Central memory CD8-positive, alpha-beta T cell (primary cell): Measurements from ENCODE around the gene PDS5B.
"Not testable (repeated sequence)": the region's sequence is repeated elsewhere in the genome, so short reads cannot be mapped to it uniquely, and the experiment has no call there.

Source experiments
- ATAC-seq: fragments of 150-1000 bp; cut with Tn5 transposase; replicated peaks from 2 replicates; pipeline ENCODE4 v1.10.0; 2022; ENCODE audit warnings: mild to moderate bottlenecking, moderate FRiP score, moderate number of reproducible peaks; ENCODE audit not compliant: poor library complexity, severe bottlenecking; ENCODE audit errors: extremely low read depth
- DNase-seq, 2 donors: peaks; one replicate each; pipeline ENCODE4 v3.0.0; 2021; ENCODE audit warnings: low spot score in 2 of 2
- H3K27ac Mint-ChIP-seq: one replicate; pipeline ENCODE4 v1.8.0; 2022; ENCODE audit warnings: low read depth, mild to moderate bottlenecking, moderate library complexity, mixed read lengths
- H3K27me3 Mint-ChIP-seq: one replicate; pipeline ENCODE4 v1.8.0; 2022; ENCODE audit warnings: mixed read lengths
- H3K36me3 Mint-ChIP-seq: one replicate; pipeline ENCODE4 v1.8.0; 2022; ENCODE audit warnings: mild to moderate bottlenecking, moderate library complexity, mixed read lengths; ENCODE audit not compliant: insufficient read depth
- H3K4me1 Mint-ChIP-seq: one replicate; pipeline ENCODE4 v1.8.0; 2022; ENCODE audit warnings: mixed read lengths
- H3K4me3 Mint-ChIP-seq: one replicate; pipeline ENCODE4 v1.8.0; 2022; ENCODE audit warnings: mild to moderate bottlenecking, moderate library complexity, mixed read lengths
- H3K9me3 Mint-ChIP-seq: one replicate; pipeline ENCODE4 v1.8.0; 2022; ENCODE audit warnings: mixed read lengths

PDS5B gene

DNA sequence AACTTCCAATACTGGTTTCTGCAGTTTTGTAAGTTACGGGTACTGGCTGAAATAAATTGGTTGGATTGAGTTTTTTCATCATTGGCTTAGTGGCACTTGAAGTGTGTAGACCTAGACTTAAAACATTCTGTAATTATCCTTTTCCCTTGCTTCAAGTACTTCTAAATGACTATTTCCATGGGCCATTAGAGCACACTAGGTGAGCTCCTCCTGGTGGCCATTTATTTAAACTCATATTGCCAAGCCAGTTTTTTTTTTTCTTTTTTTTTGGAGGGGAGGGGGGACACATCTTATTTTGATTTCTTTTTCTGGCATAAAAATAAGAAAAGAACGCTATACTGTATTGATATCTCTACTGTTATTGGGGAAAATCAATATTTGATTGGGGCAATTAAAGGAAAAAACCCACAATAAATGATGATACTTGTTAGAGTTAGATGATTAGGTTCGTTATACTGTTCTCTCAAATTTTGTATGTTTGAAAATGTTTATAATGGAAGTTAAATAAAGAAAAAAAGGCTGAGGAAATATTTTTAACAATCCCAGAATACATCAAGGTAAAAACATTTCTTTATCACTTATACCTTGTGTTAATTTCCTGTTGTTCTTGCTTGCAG, 82.9 kb downstream of the PDS5B start:
- no peak overlapping the region for H3K4me3 Mint-ChIP-seq
- ATAC-seq = no peak
- no peaks in the 10 kb centered on the region for H3K4me1 Mint-ChIP-seq
- H3K36me3 Mint-ChIP-seq = peaks cover 9% of the 10 kb centered on the region
- H3K27ac Mint-ChIP-seq = no peak overlapping the region
- no peaks in the 10 kb centered on the region for H3K9me3 Mint-ChIP-seq
- H3K27me3 Mint-ChIP-seq = no peaks in the 10 kb centered on the region
- DNase-seq = no peak

DNA sequence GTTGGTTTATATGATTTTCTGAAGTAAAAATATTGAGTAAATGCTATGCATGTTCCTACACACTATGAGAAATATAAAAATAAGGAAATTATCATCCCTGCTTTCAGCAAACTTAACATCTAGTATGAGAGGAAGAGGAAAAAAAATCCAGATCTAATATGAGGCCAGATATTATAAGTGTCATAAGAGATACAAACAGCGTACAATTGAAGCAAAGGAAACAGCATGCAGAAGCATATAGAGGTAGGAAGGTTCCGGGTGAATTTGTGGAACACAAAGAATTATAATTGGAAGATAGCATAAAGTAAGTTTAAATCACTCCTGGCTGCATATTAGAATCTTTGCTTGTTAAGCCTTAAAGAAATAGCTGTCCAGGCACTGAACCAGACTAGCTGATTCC, 88.3 kb downstream of the PDS5B start:
- Mint-ChIP-seq H3K4me1 (no peaks in the 10 kb centered on the region), H3K27ac (no peak overlapping the region), H3K27me3 (no peaks in the 10 kb centered on the region), H3K36me3 (peaks cover 24% of the 10 kb centered on the region), H3K4me3 (no peak overlapping the region), H3K9me3 (no peaks in the 10 kb centered on the region)
- no peak for DNase-seq
- ATAC-seq = no peak

DNA sequence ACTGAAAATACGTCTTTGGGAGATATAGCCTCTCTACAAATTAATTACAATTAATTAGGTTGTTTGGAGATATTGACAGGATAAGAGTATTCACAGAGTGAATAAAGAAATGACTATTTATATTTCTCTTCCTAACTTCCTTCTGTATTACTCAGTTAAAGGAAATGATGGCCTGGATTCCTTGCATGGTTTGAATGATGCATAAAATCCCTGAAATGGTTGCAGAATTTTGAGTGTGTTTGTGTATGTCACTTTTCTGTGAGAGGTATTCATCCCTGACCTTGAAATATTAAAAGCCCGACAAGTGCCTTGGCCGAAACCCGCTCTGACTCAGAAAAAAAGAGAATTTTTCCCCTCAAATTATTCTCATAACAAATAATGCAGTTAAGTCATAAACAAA, 90.0 kb downstream of the PDS5B start:
- Mint-ChIP-seq H3K27me3 (no peaks in the 10 kb centered on the region), H3K4me3 (no peak overlapping the region), H3K27ac (no peak overlapping the region), H3K4me1 (no peaks in the 10 kb centered on the region), H3K36me3 (peaks cover 31% of the 10 kb centered on the region), H3K9me3 (no peaks in the 10 kb centered on the region)
- ATAC-seq (no peak), DNase-seq (no peak)

DNA sequence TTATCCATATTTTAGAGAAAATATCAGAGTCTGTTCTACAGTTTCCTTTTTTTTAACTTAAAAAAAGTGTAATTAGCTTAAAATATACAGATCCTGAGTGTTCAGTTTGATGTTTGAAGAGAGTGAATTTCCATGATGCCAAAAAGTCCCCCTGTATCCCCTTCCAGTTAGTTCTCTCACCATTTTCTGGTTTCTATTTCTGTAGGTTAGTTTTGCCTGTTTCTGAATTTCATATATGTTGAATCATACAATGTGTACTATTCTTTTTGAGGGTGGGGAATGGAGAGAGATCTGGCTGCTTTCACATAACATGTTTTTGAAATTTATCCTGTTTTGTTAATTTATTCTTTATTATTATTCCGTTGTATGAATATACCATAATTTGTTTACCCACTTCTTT, 95.9 kb downstream of the PDS5B start:
- Mint-ChIP-seq H3K36me3 (peaks cover 32% of the 10 kb centered on the region), H3K27ac (no peak overlapping the region), H3K4me1 (no peaks in the 10 kb centered on the region), H3K27me3 (no peaks in the 10 kb centered on the region), H3K4me3 (no peak overlapping the region), H3K9me3 (no peaks in the 10 kb centered on the region)
- ATAC-seq = no peak
- no peak for DNase-seq

DNA sequence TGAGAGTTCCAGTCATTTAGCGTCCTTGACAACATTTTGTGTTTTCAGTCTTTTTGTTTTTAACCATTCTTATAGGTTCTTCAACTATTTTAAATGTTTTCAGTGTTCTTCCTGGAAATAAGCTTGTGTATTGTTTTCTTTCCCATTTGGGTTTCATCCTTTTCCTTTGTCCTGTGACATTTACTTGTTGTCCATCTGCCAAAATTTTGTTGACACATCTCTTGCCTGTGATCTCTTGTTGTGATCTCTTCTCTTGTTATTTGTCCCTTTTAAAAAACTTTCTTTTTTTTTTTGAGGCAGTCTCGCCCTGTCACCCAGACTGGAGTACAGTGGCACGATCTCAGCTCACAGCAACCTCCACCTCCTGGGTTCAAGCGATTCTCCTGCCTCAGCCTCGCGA, 96.5 kb downstream of the PDS5B start:
- ATAC-seq = no peak

DNA sequence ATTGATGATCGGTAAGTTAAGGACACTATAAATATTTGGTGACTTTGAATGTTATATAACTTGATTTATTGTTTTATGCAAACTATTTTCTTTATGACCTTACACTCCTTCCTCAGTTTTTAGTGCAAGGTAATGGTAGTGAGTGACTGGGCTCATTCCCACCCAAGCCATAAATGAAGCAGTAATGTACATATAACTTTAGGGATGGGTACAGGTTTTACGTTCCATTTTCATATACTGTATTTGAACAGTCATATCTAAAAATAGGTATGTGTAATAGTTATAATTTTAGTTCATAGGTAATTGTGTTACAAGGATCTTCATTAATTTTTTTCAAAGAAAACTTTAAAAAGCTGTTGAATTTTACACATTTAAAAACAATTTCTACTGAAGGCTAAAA, 101.0 kb downstream of the PDS5B start:
- no peaks in the 10 kb centered on the region for H3K27me3 Mint-ChIP-seq
- no peak for ATAC-seq
- H3K4me1 Mint-ChIP-seq = peaks cover 5% of the 10 kb centered on the region

More for the DNA sequence above, 96.5 kb downstream of the PDS5B start:
- no peaks in the 10 kb centered on the region for H3K4me1 Mint-ChIP-seq
- H3K36me3 Mint-ChIP-seq = peaks cover 31% of the 10 kb centered on the region
- no peak overlapping the region for H3K4me3 Mint-ChIP-seq
- H3K27ac Mint-ChIP-seq = no peak overlapping the region
- DNase-seq = no peak
- H3K27me3 Mint-ChIP-seq = no peaks in the 10 kb centered on the region
- H3K9me3 Mint-ChIP-seq = no peaks in the 10 kb centered on the region

DNA sequence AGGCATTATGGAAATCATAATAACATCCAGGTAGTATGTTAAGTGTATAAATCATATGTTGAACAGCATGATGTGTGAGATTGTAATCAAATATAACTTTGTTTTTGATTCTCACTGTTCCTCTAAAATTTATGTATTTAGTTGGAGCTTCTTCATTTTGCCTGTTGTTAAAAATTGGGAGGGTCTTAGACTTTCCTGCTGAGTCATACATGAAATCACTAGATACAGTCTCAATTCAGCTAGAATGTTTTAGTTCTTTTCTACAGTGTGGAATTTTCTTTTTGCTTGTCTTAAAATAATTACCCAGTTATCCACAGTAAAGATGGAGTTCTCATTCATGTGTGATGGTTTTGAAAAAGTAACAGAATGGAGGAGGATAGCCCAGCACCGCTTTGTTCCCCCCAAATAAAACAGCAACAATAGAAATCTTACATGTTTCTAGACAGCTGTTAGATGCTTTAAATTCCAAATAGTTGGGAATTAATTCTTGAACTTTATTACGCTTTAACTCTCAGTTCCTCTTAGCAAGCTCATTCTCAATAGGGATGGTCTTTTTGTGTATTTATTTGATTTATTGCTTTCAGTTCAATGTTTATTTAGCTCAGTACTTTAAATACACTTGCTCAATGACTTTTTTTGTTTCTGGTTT, 109.5 kb downstream of the PDS5B start:
- Mint-ChIP-seq H3K9me3 (no peaks in the 10 kb centered on the region), H3K27ac (no peak overlapping the region), H3K4me1 (peaks cover 5% of the 10 kb centered on the region), H3K4me3 (no peak overlapping the region), H3K27me3 (no peaks in the 10 kb centered on the region), H3K36me3 (peaks cover 15% of the 10 kb centered on the region)
- ATAC-seq (no peak), DNase-seq (no peak)

More for the DNA sequence above, 101.0 kb downstream of the PDS5B start:
- Mint-ChIP-seq H3K4me3 (no peak overlapping the region), H3K36me3 (peaks cover 12% of the 10 kb centered on the region), H3K9me3 (no peaks in the 10 kb centered on the region), H3K27ac (no peak overlapping the region)
- DNase-seq = no peak

DNA sequence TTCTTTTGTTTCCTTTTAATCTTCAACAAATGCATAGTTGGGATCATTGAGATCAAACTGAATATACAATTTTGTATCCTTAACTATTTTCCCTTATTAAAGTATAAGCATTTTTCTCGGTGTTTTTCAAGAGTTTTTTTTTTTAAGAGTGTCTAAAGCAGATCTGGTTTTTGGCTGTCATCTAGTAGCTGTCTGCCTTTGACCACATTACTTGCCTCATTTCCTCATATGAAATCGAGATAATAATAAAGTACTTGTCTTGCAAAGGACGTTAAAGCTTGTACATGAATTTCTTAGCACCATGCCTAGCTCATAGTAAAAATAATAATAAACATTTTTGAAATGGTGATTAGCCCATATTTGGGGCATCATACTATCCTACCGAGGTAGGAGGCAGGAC, 121.2 kb downstream of the PDS5B start:
- no peak for DNase-seq
- Mint-ChIP-seq H3K9me3 (peaks cover 3% of the 10 kb centered on the region), H3K27me3 (no peaks in the 10 kb centered on the region), H3K36me3 (peaks cover 32% of the 10 kb centered on the region), H3K4me3 (no peak overlapping the region), H3K4me1 (peaks cover 9% of the 10 kb centered on the region), H3K27ac (no peak overlapping the region)
- ATAC-seq = no peak

DNA sequence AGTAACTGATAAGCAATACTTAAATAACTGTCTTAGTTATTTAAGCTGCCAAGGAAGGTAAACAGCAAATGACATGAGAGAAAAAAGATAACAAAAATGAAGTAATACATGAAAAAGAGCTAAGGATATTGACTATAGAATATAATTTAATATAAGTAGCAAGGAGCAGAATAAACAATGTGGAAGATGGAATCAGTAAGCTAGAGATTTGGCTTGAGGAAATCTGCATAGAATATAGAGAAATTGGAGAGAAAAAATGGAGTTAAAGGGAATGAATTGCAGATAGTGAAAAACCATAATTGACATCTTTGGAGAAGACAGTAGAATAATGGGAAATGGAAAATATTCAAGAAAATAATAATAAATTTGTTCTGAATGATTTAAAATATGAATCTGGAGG, 127.1 kb downstream of the PDS5B start:
- no peak overlapping the region for H3K4me3 Mint-ChIP-seq
- H3K27ac Mint-ChIP-seq = peak overlapping the region; percentile 7
- no peak for ATAC-seq
- no peak for DNase-seq
- H3K36me3 Mint-ChIP-seq = peaks cover 30% of the 10 kb centered on the region
- peaks cover 14% of the 10 kb centered on the region for H3K9me3 Mint-ChIP-seq
- no peaks in the 10 kb centered on the region for H3K27me3 Mint-ChIP-seq
- H3K4me1 Mint-ChIP-seq = no peaks in the 10 kb centered on the region

DNA sequence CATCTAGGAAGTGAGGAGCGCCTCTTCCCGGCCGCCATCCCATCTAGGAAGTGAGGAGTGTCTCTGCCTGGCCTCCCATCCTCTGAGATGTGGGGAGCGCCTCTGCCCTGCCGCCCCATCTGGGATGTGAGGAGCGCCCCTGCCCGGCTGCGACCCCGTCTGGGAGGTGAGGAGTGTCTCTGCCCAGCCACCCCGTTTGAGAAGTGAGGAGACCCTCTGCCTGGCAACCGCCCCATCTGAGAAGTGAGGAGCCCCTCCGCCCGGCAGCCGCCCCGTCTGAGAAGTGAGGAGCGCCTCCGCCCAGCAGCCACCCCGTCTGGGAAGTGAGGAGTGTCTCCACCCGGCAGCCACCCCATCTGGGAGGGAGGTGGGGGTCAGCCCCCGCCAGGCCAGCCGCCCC, 129.9 kb downstream of the PDS5B start:
- not testable (repeated sequence) for H3K27me3 Mint-ChIP-seq, ATAC-seq, H3K27ac Mint-ChIP-seq, DNase-seq, H3K4me1 Mint-ChIP-seq, H3K4me3 Mint-ChIP-seq
- Mint-ChIP-seq H3K36me3 (peaks cover 20% of the 10 kb centered on the region), H3K9me3 (peaks cover 14% of the 10 kb centered on the region)

DNA sequence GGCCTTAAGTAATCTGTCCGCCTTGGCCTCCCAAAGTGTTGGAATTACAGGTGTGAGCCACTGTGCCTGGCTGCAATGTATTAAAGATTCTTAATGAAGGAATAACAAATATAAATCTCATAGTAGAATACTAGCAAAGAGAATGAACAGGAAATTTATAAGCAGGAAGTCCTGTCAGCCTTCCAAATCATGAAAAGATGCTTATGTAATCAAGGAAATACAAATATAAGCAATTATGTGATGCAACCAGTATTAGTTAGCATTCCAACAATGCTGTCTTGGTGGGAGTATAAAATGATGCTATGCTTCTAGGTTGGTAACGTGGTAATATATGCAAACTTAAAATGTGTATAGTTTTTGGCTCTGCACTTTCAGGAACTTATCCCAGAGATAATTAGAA, 133.8 kb downstream of the PDS5B start:
- no peak overlapping the region for H3K27ac Mint-ChIP-seq
- H3K36me3 Mint-ChIP-seq = peaks cover 5% of the 10 kb centered on the region
- ATAC-seq = no peak

DNA sequence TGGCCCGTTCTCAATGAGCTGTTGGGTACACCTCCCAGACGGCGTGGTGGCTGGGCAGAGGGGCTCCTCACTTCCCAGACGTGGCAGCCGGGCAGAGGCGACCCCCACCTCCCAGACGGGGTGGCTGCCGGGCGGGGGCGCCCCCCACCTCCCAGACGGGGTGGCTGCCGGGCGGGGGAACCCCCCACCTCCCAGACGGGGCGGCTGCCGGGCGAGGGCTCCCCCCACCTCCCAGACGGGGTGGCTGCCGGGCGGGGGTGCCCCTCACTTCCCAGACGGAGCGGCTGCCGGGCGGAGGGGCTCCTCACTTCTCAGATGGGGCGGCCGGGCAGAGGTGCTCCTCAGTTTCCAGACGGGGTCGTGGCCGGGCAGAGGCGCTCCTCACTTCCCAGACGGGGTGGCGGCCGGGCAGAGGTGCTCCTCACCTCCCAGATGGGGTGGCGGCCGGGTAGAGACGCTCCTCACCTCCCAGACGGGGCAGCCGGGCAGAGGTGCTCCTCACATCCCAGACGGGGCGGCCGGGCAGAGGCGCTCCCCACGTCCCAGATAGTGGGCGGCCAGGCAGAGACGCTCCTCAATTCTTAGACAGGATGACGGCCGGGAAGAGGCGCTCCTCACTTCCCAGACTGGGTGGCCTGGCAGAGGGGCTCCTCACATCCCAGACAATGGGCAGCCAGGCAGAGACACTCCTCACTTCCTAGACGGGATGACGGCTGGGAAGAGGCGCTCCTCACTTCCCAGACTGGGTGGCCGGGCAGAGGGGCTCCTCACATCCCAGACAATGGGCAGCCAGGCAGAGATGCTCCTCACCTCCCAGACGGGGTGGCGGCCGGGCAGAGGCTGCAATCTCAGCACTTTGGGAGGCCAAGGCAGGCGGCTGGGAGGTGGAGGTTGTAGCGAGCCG, 135.1 kb downstream of the PDS5B start:
- not testable (repeated sequence) for H3K36me3 Mint-ChIP-seq, ATAC-seq, H3K27ac Mint-ChIP-seq, H3K4me3 Mint-ChIP-seq, DNase-seq, H3K9me3 Mint-ChIP-seq, H3K27me3 Mint-ChIP-seq
- peaks cover 18% of the 10 kb centered on the region for H3K4me1 Mint-ChIP-seq

More for the DNA sequence above, 133.8 kb downstream of the PDS5B start:
- peaks cover 15% of the 10 kb centered on the region for H3K4me1 Mint-ChIP-seq
- H3K9me3 Mint-ChIP-seq = no peaks in the 10 kb centered on the region
- no peak overlapping the region for H3K4me3 Mint-ChIP-seq
- no peaks in the 10 kb centered on the region for H3K27me3 Mint-ChIP-seq
- no peak for DNase-seq

DNA sequence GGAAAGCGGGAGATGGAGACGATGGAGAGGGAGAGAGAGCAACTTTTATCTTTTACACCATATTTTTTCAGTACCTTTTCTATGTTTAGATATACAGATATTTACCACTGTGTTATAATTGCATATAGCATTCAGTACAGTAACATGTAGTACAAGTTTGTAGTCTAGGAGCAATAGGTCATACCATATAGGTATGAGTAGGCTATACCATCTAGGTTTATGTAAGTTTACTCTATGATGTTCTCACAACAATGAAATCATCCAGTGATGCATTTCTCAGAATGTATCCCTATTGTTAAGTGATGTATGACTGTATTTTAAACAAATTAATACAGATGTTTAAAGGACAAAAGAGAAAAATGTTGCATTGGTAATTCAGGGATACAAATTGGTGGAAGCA, 136.1 kb downstream of the PDS5B start:
- DNase-seq (no peak), ATAC-seq (no peak)
- Mint-ChIP-seq H3K9me3 (no peaks in the 10 kb centered on the region), H3K4me3 (no peak overlapping the region), H3K27me3 (no peaks in the 10 kb centered on the region), H3K27ac (no peak overlapping the region), H3K36me3 (peaks cover 5% of the 10 kb centered on the region), H3K4me1 (peaks cover 20% of the 10 kb centered on the region)
